LNCAP (cell line): ENCODE data around the gene SHISA7.

Experiments used
- TF ChIP-seq, protein P1 (sequence below): fragments of 450-650 bp; IDR thresholded peaks from 2 replicates; pipeline ENCODE4 v1.5.1; 2017; ENCODE audit warnings: mild to moderate bottlenecking

Gene SHISA7

DNA sequence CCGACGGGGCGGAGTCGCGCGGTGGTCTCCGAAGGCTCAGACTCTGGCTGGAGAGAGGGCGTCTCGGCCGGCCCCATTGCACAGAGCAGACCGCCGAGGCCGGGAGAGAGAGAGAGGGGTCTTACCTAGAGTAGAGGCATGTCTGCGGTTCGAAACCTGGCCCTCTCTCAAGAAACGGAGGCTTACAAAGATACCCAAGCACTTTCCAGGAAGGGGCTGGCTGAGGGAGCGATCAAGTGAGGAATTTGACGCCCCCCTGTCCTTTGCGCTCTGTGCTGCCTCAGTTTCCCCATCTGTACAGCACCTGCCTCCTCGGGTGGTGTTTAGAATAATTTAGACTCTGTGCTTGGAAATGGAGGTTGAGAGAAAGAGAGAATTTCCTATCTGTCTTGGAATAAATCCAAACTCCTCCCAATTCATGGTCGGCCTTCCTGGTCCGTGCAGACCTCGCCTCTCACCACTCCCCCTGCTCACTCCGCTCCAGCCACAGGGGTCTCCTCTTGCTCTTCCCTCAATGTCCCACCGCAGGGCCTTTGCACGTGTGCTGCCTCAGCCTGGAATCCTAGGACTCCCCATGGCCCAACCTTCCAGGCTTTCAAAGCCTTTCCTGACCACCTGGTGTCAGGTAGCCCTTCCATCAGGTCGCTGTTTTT, 19.0 kb upstream of the SHISA7 start:
- TF ChIP-seq, protein P1, sequence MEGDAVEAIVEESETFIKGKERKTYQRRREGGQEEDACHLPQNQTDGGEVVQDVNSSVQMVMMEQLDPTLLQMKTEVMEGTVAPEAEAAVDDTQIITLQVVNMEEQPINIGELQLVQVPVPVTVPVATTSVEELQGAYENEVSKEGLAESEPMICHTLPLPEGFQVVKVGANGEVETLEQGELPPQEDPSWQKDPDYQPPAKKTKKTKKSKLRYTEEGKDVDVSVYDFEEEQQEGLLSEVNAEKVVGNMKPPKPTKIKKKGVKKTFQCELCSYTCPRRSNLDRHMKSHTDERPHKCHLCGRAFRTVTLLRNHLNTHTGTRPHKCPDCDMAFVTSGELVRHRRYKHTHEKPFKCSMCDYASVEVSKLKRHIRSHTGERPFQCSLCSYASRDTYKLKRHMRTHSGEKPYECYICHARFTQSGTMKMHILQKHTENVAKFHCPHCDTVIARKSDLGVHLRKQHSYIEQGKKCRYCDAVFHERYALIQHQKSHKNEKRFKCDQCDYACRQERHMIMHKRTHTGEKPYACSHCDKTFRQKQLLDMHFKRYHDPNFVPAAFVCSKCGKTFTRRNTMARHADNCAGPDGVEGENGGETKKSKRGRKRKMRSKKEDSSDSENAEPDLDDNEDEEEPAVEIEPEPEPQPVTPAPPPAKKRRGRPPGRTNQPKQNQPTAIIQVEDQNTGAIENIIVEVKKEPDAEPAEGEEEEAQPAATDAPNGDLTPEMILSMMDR: no peak

DNA sequence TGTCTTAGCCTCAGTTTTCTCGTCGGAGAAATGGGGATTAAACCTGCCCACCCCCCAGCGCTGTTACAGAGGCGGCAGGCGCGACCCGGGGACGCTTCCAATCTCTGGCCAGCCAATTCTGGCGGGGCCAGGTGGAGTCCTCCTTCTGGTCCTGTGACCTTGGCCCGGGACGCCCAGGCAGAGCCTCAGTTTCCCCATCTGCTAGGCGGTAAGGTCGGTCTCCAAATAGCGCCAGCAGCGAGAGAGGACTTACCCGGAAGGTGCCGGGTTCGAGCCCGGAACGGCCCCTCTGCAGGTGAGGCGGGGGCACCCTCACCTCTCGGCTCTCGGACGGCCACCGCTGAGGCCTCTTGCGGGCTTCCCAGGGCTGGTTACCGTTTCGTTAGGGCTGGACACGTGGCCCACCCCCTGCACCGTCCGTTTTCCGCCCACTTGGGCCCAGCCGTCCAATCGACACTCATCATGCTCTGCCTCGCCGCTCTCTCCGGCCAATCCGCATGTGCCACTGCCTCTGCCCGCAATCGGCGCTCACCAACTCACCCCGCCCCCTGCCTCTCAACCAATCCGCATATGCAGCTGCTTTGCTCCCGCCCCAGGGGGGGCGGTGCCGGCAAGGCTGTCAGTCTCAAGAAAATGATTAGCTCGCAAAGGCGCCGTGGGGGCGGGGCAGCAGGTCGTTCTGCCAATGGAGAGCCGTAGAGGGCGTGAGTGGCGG, 18.3 kb upstream of the SHISA7 start, which contains the start of gene ISOC2:
TSS of gene ISOC2 (minus strand) at position 384 of the 715 bp plus-strand sequence. CDS start 5,156 bp downstream, outside the sequence.
- TF ChIP-seq, protein P1: no peak

- TF ChIP-seq, protein P1: no peak
Measured at GRCh38 chr19:55460670-55461258, 17.7 kb upstream of the SHISA7 start.

GRCh38 chr19:55459950-55460657, 17.0 kb upstream of the SHISA7 start:
- TF ChIP-seq, protein P1: no peak

DNA sequence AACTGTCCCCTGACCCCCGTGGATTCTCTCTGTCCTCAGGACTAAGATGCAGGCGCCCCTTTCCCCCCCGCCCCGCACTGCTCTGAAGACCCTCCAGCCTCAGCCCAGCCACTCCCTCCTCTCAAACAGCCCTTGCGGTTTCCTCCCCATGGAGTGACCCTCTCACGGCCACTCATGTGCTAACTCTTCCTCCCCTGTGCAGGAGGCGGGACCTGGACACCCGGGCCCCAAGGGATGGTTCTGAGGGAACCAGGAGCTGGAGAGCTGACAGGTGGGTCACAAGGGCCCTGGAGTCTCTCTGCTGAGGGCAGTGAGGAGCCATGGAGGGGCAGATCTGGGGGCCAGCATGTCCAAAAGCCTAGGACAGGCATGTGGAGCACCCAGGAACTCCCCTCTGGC, 16.4 kb upstream of the SHISA7 start:
- TF ChIP-seq, protein P1: no peak

- TF ChIP-seq, protein P1: no peak
Measured at GRCh38 chr19:55457683-55458457, 14.8 kb upstream of the SHISA7 start.

GRCh38 chr19:55456347-55456746, 13.2 kb upstream of the SHISA7 start:
- TF ChIP-seq, protein P1: no peak
